ENCODE data around the gene SLC44A3. TPM values are rescaled to one million over a fixed set of nuclear protein-coding genes. Genes with fewer than 3 reads are reported as not detected.

Gene SLC44A3
- polyA plus RNA-seq, 1 donor from 2014 or later: not detected

GRCh38 chr1:94901841-94902240, 81.7 kb downstream of the SLC44A3 start (continued):
- TF ChIP-seq CTCF (IDR thresholded peaks at IDR 0.05; ENCODE audit: poor library complexity, severe bottlenecking) (no peak), POLR2AphosphoS5 (IDR thresholded peaks at IDR 0.05) (no peak)

- Histone ChIP-seq H4K20me1 (ENCODE audit: insufficient read depth) (no peaks in the 10 kb centered on the region), H3K4me2 (ENCODE audit: low read length) (no peak overlapping the region), H3K4me3 (ENCODE audit: low read length) (no peak overlapping the region), H3K9me3 (ENCODE audit: low read length) (no peaks in the 10 kb centered on the region), H3K9ac (ENCODE audit: low read length) (no peak overlapping the region), H3K79me2 (replicated peaks; ENCODE audit: insufficient read depth, low read length) (peaks cover 40% of the 10 kb centered on the region), H2AFZ (ENCODE audit: low read depth, low read length) (no peak overlapping the region), H3K27me3 (ENCODE audit: insufficient read depth, low read depth, low read length) (no peaks in the 10 kb centered on the region), H3F3A (ENCODE audit: insufficient read depth, low read length, poor library complexity, severe bottlenecking) (no peaks in the 10 kb centered on the region), H3K9me2 (ENCODE audit: insufficient read depth, low read length) (no peaks in the 10 kb centered on the region), H3K27ac (ENCODE audit: low read length) (no peak overlapping the region), H3K36me3 (ENCODE audit: insufficient read depth, low read length) (no peaks in the 10 kb centered on the region)
- no peak for TF ChIP-seq POLR2AphosphoS5 (IDR thresholded peaks at IDR 0.05)
- TF ChIP-seq EZH2 (IDR thresholded peaks at IDR 0.05; ENCODE audit: borderline replicate concordance, insufficient read depth, low read length, poor library complexity, severe bottlenecking): no peak
- TF ChIP-seq SMC3 (conservative IDR thresholded peaks at IDR 0.05; ENCODE audit: poor library complexity): no peak
- no peak for TF ChIP-seq CTCF (IDR thresholded peaks at IDR 0.05; ENCODE audit: poor library complexity, severe bottlenecking)
- no peak for TF ChIP-seq RAD21 (conservative IDR thresholded peaks at IDR 0.05)
- TF ChIP-seq MXI1 (conservative IDR thresholded peaks at IDR 0.05; ENCODE audit: poor library complexity, severe bottlenecking): no peak
- TF ChIP-seq TAF1 (IDR thresholded peaks at IDR 0.05; ENCODE audit: low read depth): no peak
- TF ChIP-seq EP300 (conservative IDR thresholded peaks at IDR 0.05; ENCODE audit: poor library complexity, severe bottlenecking): no peak
- TF ChIP-seq REST (IDR thresholded peaks at IDR 0.05; ENCODE audit: borderline replicate concordance): no peak
These were observed 83.3 kb downstream of the SLC44A3 start for GRCh38 chr1:94903280-94904009.
